Measurements from ENCODE around the gene SMYD3. TPM values are rescaled to one million over a fixed set of nuclear protein-coding genes. Genes with fewer than 3 reads are reported as not detected.

Gene SMYD3
- total RNA-seq, 1 donor from 2014 or later = 35.4 TPM

- no peak for DNase-seq
- Mint-ChIP-seq H3K27ac (ENCODE audit: unreplicated experiment) (no peak overlapping the region), H3K9me3 (ENCODE audit: unreplicated experiment) (no peaks in the 10 kb centered on the region), H3K4me1 (ENCODE audit: low read depth, unreplicated experiment) (no peaks in the 10 kb centered on the region), H3K27me3 (ENCODE audit: unreplicated experiment) (no peaks in the 10 kb centered on the region), H3K4me3 (ENCODE audit: unreplicated experiment) (no peak overlapping the region), H3K36me3 (ENCODE audit: unreplicated experiment) (peaks cover 1% of the 10 kb centered on the region)
- TF ChIP-seq, protein P1, sequence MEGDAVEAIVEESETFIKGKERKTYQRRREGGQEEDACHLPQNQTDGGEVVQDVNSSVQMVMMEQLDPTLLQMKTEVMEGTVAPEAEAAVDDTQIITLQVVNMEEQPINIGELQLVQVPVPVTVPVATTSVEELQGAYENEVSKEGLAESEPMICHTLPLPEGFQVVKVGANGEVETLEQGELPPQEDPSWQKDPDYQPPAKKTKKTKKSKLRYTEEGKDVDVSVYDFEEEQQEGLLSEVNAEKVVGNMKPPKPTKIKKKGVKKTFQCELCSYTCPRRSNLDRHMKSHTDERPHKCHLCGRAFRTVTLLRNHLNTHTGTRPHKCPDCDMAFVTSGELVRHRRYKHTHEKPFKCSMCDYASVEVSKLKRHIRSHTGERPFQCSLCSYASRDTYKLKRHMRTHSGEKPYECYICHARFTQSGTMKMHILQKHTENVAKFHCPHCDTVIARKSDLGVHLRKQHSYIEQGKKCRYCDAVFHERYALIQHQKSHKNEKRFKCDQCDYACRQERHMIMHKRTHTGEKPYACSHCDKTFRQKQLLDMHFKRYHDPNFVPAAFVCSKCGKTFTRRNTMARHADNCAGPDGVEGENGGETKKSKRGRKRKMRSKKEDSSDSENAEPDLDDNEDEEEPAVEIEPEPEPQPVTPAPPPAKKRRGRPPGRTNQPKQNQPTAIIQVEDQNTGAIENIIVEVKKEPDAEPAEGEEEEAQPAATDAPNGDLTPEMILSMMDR (IDR thresholded peaks at IDR 0.05; ENCODE audit: partially characterized antibody, unreplicated experiment) = no peak
These were observed 110.0 kb downstream of the SMYD3 start for GRCh38 chr1:246397046-246397445.

DNA sequence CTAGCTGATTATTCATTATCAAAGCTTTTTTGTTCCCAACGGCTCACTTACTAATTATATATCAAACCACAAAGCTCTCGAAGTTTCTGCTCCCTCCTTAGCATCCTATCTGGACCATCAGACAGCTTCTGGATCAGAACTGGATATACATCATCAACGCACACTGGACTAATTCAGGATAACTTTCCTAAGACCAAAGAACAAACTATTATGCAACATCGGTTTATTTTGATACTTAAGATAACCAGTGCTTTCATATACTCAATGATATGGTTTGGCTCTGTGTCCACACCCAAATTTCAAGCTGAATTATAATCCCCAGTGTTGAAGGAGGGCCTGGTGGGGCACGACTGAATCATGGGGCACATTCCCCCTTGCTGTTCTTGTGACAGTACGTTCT lies 110.8 kb downstream of the SMYD3 start:
- Mint-ChIP-seq H3K4me1 (ENCODE audit: low read depth, unreplicated experiment) (no peaks in the 10 kb centered on the region), H3K9me3 (ENCODE audit: unreplicated experiment) (no peaks in the 10 kb centered on the region), H3K27ac (ENCODE audit: unreplicated experiment) (no peak overlapping the region), H3K4me3 (ENCODE audit: unreplicated experiment) (no peak overlapping the region), H3K27me3 (ENCODE audit: unreplicated experiment) (no peaks in the 10 kb centered on the region), H3K36me3 (ENCODE audit: unreplicated experiment) (peaks cover 7% of the 10 kb centered on the region)
- TF ChIP-seq, protein P1 (IDR thresholded peaks at IDR 0.05; ENCODE audit: partially characterized antibody, unreplicated experiment) = no peak
- DNase-seq = no peak

- no peak for DNase-seq
- TF ChIP-seq, protein P1 (IDR thresholded peaks at IDR 0.05; ENCODE audit: partially characterized antibody, unreplicated experiment) = no peak
- Mint-ChIP-seq H3K36me3 (ENCODE audit: unreplicated experiment) (peaks cover 12% of the 10 kb centered on the region), H3K27me3 (ENCODE audit: unreplicated experiment) (peaks cover 3% of the 10 kb centered on the region), H3K9me3 (ENCODE audit: unreplicated experiment) (peaks cover 2% of the 10 kb centered on the region), H3K27ac (ENCODE audit: unreplicated experiment) (no peak overlapping the region), H3K4me3 (ENCODE audit: unreplicated experiment) (no peak overlapping the region), H3K4me1 (ENCODE audit: low read depth, unreplicated experiment) (no peaks in the 10 kb centered on the region)
These were observed 113.0 kb downstream of the SMYD3 start for GRCh38 chr1:246394121-246394520.

GRCh38 chr1:246390855-246391254 lies 116.2 kb downstream of the SMYD3 start:
- no peak overlapping the region for H3K27ac Mint-ChIP-seq (ENCODE audit: unreplicated experiment)
- DNase-seq = no peak
- peaks cover 12% of the 10 kb centered on the region for H3K36me3 Mint-ChIP-seq (ENCODE audit: unreplicated experiment)
- no peaks in the 10 kb centered on the region for H3K4me1 Mint-ChIP-seq (ENCODE audit: low read depth, unreplicated experiment)
- no peak overlapping the region for H3K4me3 Mint-ChIP-seq (ENCODE audit: unreplicated experiment)
- TF ChIP-seq, protein P1 (IDR thresholded peaks at IDR 0.05; ENCODE audit: partially characterized antibody, unreplicated experiment) = no peak
- peaks cover 3% of the 10 kb centered on the region for H3K27me3 Mint-ChIP-seq (ENCODE audit: unreplicated experiment)
- H3K9me3 Mint-ChIP-seq (ENCODE audit: unreplicated experiment) = peaks cover 2% of the 10 kb centered on the region

- Mint-ChIP-seq H3K4me1 (ENCODE audit: low read depth, unreplicated experiment) (no peaks in the 10 kb centered on the region), H3K27ac (ENCODE audit: unreplicated experiment) (no peak overlapping the region), H3K27me3 (ENCODE audit: unreplicated experiment) (no peaks in the 10 kb centered on the region), H3K9me3 (ENCODE audit: unreplicated experiment) (no peaks in the 10 kb centered on the region), H3K4me3 (ENCODE audit: unreplicated experiment) (no peak overlapping the region), H3K36me3 (ENCODE audit: unreplicated experiment) (no peaks in the 10 kb centered on the region)
- TF ChIP-seq, protein P1 (IDR thresholded peaks at IDR 0.05; ENCODE audit: partially characterized antibody, unreplicated experiment) = no peak
- no peak for DNase-seq
These were observed 122.5 kb downstream of the SMYD3 start for GRCh38 chr1:246384616-246385015.
